ENCODE measurements around the gene CRTAC1.
A peak's percentile ranks its signal among the peaks of the same experiment; 100 is the strongest.

CRTAC1 gene

DNA sequence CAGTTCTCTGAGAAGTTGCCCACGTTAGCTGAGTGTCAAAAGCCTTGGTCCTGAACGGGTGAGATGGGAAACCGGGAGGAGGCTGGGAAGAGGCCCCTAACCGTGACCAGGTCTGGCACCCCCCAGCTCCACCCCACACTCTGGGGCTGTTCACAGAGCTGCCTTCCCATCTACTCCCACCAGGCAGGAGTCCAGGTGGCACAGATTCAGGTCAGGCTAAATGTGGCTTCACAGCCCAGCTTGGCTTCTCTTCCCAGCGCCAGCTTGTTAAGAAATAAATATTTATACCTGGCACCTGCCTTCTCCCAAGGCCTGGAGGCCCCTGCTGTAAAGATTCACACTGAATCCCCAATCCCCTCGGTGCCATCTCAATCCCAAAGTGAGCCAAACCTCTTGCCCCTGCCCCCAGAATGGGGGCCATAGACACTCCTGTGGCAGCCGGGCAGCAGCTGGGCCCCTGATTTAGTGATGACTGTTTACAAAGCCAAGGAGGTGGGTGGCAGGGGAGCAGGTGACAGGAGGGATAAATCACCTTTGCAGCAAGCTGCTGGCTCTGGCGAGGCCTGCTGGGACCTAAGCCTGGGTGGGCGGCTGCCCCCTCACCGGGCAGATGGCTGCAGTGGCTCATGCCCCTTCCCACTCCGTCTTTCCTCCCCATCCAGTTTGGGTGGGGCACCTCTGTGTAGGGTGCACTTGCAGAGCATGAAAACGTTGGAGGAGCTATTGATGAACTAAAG is 108.2 kb downstream of the CRTAC1 start:
- DNase-seq, result no peak

DNA sequence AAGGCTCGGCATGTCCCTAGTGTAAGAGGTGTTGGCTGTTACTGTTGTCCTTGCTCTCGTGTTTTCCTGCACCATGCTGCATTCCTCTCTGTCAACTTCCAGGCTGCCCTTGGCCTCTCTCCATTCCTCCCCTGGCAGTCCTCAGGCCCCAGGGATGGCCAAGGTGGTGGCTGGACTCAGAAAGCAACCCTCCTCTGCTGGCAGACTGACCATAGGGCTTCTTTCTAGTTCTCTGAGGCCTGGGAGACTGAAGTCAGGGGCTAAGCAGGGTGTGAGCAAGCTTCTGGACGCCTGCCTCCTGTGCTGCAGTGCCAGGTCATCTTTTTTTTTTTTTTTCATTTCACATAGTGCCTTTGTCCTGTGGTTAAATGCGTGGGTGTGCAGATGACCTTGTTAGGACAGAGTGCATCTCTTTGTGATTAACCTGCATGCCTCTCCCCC is 108.8 kb downstream of the CRTAC1 start:
- DNase-seq, result no peak

DNA sequence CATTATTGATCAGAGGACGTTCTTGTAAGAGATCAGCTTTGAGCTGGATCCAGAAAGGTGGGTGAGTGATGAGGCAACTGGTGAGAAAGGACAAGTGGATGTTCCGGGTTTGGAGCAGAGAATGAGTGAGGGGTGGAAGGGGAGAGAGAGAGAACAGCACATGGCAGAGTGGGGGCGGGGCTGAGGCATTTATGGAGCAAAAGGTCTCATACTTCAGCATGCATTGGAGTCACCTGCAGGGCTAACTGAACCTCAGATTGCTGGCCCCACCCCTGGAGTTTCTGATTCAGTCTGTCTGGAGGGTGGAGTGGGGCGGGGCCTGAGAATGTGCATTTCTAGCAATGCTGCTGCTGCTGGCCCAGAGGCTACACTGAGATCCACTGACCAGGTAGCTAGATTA is 109.6 kb downstream of the CRTAC1 start:
- no peak for DNase-seq

DNA sequence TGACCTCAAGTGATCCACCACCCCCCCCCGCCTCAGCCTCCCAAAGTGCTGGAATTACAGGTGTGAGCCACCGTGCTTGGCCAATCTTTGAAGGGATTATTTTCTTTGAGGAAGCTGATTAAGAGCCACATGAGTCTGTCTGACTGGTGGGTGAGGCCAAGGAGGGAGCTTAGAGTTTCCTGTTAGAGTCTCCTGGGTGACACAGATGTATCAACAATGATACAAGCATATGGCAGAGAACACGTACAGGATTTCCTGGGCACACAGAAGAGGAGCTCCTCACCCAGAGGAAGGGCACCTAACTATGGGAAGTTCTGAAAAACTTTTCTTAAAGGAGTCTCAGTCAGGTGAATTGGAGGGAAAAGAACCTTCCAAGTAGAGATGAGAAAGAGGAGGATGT is 111.4 kb downstream of the CRTAC1 start:
- DNase-seq, result no peak

DNA sequence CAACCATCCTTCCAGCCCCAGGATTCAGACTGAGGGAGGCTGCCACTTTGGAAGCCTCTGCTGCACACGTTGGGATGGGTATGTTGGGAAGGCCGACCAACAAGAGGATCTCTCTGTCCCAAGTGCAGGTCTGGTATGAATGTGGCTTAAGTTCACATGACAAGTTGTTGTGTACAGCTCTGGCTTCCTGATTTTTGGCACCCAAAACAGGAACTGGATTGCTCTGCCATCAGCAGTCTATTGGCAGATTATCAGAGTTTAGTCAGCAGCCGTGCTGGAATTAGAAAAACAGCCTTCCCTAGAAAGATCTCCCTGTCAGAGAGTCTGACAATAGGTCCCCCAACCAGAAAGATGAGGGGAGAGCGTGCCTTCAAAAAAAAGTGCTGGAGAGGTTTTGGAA is 113.8 kb downstream of the CRTAC1 start:
- DNase-seq, result no peak

DNA sequence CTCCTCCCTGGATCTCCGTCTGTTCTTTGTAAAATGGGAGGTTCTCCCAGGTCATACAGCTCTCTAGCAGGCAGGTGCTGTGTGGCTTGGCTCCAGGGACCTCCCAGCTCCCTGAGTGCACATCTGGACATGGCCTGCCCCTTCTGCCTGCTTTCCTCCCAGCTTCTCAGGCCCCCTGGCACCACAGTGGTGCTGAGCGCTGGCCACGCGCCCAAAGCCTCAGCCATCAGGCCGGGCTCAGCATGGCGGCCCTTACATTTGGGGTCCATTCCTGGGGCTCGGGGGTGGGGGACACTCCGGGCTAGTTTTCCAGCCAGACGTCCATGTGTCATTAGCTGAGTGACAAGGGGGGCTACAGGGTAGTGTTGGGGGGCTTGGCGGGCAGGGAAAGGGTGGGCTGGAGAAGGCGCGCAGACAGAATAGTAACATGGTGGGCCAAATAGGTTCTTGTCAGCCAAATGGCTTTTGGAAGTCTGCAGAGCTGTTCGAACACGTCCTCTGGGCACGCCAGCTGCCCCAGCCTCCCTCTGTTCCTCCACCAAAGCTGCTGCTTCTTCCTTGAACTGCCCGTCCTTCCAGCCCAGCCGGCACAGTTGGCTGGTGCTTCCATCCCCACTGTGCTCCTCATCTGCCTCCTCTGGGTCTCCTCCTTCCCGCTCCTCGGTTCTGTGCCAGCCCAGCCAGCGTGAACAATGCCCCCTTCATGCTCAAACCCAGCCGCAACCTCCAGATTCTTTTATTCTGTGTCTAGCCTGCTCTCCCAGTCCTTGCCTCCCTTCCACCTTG is 114.9 kb downstream of the CRTAC1 start:
- no peak for DNase-seq

DNA sequence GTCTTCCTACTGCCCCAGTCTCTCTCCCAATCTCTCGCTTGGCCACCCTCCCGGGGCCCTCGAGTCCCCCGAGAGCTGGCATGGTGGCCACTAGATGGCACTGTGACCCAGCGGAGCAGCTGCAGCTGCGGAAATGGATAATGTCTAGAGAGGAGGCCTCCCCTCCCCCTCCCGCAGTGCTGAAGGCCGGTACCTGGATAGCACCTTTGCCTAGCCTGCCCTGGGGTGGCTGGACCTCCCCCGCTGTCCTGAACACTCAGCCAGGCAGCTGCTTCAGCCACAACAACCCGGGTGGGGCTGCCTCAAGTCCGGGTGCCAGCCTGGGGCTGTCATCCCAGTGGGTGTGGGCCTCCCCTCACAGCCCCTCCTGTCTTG is 115.6 kb downstream of the CRTAC1 start:
- peak; percentile 83 for DNase-seq

DNA sequence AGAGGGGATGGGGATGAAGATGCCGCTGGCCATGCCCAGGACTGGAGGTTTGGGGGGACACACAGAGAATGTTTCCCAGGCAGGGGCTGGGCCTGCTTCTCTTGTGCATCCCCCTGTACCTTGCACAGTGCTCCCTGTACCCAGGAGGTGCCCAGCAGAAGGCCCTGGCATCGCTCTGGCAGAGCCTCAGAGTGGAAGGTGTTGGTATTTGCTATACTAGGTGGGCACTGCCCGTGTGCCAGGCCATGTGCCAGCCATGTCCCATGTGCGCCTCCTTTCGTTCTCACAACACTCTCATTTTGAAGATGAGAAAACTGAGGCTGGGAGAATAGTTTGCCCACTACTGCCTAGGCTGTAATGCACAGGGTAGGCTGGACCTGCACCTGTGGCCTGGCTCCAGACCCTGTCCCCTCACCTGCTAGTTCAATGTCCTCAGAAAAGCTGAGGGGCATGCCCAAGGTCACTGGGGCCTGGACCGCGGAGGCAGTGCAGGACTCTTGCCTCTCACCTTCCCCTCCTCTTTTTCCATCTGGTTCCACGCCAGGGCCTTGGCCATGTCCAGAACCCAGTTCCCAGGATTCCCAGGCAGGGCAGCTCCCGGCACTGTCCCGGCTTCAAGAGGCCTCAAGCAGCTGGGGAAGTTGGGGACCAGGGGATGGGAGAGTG is 116.1 kb downstream of the CRTAC1 start:
- DNase-seq, result no peak

DNA sequence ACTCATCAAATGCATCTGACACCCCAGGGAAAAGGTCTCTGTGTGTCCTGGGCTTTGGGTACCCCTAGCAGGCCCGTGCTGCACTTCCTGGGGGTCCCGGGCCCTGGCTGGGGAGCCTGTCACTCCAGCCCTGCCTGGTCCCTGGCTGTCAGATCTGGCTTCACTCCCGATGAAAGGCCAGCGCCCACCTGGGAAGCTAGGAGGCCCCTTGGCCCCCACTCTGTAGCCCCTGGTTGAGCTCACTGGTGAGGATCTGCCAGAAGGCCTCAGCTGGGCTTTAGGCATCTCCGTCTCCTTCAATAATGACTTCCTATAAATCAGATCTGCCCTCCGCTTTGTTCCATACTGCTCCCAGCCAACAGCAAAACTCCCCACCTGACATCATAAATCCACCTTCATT is 116.8 kb downstream of the CRTAC1 start:
- no peak for DNase-seq

DNA sequence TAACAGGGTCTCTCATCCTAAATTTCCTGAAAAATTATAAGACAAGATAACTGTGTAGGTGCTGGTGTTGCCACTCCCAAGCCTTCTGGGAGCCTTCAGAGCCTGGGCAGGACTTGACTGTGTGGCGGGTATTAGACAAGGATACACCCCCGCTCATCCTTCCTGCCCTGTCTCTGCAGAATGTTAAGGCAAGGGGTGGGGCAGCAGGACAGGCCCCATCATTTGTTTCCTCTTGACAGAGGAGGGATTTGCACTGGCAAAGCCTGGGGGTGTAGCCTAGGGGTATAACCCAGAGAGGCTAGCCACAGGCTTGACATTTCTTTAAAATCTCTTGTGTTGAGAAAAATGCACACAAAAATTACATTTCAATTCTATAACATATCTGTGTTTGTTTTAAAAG is 117.2 kb downstream of the CRTAC1 start:
- DNase-seq, result no peak

DNA sequence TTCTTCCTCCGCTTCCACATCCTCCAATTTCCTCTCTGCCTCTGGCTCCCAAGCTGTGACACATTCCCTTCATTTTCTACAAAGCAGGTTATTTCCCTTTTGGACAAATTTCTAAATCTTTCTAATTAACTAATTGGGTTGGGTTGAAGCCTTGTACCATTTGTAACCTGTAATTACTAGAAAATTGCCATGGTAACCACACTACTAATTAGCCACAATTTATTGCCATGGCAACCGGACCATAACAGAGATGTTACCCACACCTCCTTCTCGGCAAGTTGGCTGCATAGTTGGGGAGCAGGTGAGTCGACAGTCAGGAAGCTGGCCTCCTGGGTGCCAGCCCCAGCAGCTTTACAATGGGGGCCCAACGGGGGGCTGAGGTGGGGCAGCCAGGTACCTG is 119.2 kb downstream of the CRTAC1 start:
- DNase-seq, result no peak

DNA sequence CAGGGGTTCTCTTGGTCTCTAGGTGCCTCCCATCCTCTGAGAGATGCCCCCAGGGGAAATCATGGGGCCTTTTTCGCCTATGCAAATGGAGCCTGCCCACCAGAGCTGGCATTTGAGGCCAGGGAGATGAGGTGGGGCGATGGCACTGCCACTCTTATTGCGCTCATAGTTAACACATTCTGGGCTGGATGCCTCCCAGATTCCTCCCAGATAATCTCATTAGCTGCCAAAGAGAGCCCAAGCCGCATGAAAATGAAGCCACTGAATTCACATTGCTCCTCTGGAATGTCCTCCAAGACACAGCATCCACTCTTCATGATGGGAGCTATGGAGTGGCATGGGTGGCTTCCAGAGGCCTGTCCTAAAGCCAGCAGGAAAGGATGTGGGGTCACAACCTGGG is 119.8 kb downstream of the CRTAC1 start:
- no peak for DNase-seq

DNA sequence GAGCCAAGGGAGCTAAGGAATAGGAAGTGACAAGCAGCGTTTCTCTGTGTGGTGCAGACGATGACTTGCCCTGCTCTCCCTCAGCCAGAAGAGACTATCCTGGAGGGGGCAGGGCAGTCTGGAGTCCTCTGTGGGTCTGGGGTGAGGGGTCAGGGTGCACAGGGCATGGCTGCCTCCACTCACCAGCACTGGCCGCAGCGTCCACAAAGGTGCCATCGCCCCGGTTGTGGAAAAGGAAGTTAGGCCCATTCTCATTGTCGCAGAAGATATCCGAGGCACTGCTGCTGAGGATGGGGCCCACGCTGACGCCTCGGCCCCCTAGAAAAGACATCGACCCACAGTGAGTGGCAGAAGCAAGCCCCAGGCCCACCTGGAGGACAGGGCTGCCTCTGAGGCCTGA is 122.6 kb downstream of the CRTAC1 start:
- no peak for DNase-seq

DNA sequence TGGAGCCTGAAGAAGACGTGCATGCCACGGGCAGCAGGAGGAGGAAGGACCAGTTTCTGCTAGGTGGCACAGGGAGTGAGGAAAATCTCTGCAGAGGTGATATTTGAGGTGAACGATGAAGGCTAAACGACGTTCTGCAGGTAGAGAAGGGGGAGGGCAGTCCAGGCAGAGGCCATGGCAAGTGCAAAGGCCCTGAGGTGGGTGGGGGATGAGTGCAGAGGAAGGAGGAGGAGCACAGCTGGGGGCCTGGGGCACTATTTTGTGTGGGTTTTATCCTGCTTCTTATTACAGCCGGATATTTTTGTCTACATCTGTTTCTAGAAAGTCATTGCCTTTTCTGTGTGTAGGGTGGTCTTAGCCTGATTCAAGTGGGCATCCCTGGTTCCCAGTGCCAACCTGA is 123.2 kb downstream of the CRTAC1 start:
- DNase-seq, result no peak

DNA sequence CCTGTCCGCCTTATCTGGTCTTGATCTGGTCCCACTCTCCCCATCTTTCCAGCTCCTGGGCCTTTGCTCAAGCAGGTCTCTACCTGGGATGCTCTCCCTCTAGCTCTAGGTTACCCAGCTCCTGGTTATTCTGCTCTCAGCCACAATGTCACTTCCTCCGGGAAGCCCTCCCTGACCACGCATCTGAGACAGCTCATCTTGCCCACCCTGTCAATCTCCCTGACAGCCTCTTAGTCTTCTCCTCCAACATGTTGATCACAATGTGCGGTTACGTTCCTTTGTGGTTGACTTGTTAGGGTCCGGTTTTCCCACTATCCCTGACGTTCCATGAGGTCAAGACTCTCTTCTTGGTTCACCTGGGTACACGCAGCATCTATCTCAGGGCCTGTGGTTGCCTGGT is 125.1 kb downstream of the CRTAC1 start:
- no peak for DNase-seq

DNA sequence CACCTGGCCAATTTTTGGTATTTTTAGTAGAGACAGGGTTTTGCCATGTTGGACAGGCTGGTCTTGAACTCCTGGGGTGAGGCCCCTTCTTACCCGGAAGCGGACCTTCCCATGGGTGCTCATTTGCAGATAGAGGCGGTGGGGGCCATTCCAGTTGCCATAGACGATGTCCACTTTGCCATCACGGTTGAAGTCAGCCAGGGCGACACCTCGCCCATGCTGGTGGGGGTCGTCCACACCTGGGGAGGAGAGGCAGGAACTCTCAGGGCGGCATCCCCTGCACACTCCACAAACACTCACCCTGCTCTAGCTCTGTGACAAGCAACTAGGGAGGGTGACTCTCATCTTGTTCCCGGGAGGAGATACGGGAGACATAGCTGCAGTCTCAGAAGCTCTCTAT is 125.8 kb downstream of the CRTAC1 start:
- DNase-seq, result no peak

DNA sequence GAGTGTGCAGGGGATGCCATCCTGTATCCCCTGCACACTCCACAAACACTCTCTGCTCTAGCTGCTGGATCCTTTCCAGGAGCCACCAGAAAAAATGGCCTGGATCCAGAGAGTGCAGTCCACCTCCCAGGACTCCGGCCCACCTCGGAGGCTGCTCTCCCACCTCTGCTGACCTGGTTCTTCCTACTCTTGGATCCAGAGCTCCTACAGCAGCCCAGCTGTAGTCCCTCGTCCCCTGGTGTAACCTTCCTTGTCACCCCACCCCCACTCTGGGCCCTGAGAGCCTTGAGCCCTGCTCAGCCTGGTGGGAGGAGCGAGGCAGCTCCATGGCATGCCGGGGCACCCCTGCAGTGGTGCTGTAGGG is 126.4 kb downstream of the CRTAC1 start:
- DNase-seq, result no peak

DNA sequence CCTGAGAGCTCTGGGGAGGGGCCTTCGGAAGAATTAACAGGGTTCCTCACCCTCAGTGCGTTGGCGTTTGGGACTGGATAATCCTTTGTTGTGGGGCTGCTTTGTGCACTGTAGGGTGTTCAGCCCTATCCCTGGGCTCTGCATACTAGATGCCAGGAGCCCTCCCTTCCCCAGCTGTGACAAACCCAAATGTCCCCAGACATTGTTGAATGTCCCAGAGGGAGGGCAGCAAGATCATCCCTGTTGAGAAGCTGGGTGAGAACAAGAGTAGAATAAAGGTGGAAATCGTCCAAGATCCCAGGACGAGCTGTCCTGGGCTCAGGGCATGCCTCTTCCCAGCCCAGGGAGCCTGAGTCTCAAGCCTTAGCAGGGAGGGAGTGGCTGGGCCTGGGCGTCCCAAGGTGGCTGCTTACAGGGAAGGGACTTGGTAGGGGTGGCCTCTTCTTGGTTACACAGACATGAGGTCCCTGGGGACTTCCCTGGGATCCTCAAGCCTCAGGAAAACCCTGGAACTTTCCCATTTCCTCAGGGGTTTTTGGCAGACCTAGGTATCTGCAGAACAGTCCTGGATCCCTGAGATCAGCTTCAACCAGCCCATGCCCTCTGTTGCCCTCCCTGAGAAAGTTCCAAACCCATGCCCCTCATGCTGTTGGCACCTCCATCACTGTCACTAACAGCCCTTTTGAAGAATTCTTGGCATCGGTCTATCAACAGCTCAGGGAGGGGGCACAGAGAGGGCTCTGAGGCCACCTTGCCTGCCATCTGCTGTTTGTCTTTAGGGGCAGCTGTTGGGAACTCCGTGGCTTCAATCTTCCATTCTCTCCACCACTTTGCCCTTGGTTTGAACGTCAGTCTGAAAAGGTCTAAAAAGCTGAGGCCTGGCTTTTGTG is 127.0 kb downstream of the CRTAC1 start:
- no peak for DNase-seq

DNA sequence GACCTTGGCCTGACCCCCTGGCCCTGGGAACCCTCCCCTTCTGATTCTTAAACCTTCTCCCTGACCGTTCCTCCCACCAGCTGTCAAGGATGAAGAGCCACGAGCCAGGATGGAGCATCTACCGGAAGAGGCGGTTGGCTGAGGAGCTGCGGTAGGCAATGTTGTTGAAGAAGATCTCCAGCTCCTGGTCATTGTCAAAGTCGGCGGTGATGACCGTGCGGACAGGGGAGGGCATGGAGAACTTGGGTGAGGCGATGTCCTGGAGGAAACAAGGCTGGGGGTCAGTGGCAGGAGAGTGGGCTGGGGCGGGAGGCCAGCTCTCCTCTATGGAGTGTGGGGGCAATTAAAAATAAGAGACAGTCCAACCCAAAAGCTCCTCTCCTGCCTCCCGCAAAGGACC is 129.0 kb downstream of the CRTAC1 start:
- no peak for DNase-seq

DNA sequence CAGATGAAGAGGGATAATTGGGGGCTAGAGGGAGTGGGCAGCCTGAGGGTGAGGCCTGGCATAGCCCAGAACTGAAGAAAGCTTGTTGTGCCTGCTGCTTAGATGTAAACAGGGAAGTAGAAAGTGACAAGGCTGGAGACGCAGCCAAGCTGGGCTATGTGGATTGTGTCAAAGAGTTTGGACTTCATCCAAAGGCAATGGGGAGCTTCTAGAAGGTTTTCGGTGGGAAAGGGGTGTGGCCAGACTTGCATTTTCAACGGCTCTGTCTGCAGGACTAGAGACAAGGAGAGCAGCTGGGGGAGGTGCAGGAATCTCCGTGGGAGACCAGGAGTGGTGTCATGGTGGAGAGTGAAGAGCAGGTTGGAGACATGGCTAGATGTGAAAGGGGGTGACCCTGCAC is 132.0 kb downstream of the CRTAC1 start:
- DNase-seq, result no peak

DNA sequence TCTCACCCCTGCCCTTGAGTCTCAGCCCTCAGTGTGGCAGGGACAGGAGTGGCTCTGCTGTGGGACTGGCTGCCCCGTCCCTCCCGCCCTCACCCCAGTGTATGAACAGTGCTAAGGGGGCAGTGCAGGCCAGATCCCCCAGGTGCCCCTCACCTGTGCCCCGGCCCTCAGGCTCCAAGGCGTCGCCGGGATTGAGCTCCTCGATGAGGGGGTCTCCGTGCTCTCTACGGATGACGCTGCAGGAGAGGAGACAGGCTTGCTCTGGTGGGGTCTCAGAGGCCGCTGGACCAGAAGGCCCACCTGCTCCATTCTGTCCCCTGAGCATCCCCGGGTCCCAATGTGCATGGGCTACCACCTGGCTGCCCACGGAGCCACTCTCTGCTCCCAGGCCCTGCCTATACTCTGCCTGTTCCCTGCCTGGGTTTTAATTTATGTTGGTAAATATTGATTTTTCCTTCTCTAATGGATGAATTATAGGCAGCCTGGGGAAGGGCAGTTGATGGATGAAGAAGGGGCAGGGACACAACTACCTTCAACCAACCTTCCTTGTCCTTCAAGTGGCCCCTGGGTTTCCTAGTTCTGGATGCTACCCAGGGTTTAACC is 133.6 kb downstream of the CRTAC1 start:
- no peak for DNase-seq

DNA sequence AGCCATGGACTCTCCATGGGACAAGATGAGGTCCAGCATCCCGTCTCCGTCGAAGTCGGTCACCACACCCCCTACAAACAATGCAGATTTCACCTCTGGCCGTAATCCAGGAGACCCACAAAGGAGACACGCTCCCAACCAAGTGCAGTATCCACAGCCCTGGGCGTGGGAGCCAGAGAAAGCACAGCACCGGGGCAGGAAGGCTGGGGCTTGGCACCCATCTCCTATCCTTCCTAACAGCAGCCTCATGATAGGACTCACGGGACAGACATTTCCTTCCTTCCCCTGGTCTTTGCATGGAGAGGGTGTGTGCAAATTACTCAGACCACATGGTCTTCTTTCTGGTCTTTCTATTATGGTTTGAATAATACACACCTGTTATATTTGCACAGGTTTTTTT is 134.5 kb downstream of the CRTAC1 start:
- no peak for DNase-seq

DNA sequence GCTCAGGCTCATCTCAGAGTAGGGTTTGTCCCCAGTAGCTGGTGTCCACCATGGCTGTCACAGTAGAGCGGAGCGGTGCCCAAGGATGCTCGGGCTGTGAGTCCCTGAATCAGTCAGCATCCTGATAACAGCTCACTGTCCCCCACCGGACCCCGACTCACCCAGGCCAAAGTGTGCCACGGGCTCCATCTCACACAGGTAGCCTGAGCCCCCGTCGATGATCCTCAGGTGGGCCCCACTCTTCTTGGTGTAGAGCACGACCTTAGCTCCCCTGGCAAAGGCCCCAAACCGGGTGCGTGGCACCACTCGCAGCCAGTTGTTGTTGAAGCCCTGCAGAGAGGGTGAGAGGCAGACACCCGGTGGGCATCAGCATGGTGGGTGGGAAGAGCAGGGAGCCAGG is 135.3 kb downstream of the CRTAC1 start:
- no peak for DNase-seq

Measured in activated CD4-positive, CD25-positive, alpha-beta regulatory T cell treated with anti-CD3 and anti-CD28 coated beads, Interleukin-2, amount 50 U/mL, for 72 hours (primary cell).